HG02588 (cell line): ENCODE results near the gene DNAJC13.

ENCODE experiments used
- ATAC-seq: cut with Tn5 transposase; IDR thresholded peaks from one replicate; pipeline ENCODE4 v1.9.1; 2021; ENCODE audit warnings: mild to moderate bottlenecking, moderate library complexity; ENCODE audit not compliant: unreplicated experiment

The DNAJC13 gene

DNA sequence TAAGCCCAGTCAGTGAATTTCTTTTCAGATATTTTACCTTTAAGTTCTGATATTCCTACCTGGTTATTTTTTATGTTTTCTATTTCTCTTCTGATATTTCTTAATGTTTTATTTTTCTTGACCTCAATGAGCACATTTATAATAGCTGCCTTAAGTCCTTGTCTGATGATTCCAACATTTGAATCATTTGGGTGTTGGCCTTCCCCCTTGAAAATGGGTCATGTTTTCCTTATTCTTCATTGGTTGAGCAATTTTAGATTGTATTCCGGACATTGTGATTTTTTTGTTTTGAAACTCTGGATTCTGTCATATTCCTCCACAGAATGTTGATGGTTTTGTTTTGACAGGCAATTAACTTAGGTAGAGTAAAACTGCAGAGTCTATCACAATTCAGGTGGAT lies 170.1 kb downstream of the DNAJC13 start:
- no peak for ATAC-seq
